Endothelial cell of umbilical vein (primary cell): ENCODE measurements around the gene CMIP. TPM values are rescaled to one million over a fixed set of nuclear protein-coding genes. Genes with fewer than 3 reads are reported as not detected.
A peak's percentile ranks its signal among the peaks of the same experiment; 100 is the strongest.

Source experiments
- BruUV-seq: library from RNA; stranded (reverse); fragments of 400-500 nt; replicated peaks from 2 replicates; lab custom pipeline; 2021; lab: Mats Ljungman, UMichigan
- CTCF ChIA-PET: fragments of 300-600, 350-600 bp; sonication (Branson Sonifier 250); formaldehyde crosslinking; loops from one replicate; lab custom pipeline; 2021; ENCODE audit warnings: antibody characterized with exemption, inconsistent platforms; lab: Charles Lee
- POLR2A ChIA-PET: fragments of 300-600, 350-600 bp; sonication (Branson Sonifier 250); formaldehyde crosslinking; loops from one replicate; lab custom pipeline; 2021; ENCODE audit warnings: antibody characterized with exemption, inconsistent platforms; lab: Charles Lee
- DNase-seq: peaks from one replicate; pipeline ENCODE4 v3.0.0-alpha.2; 2011; ENCODE audit warnings: low read depth, low spot score
- FAIRE-seq: peaks from 2 replicates; lab custom pipeline; 2011; peaks lifted over from hg19 to GRCh38; lab: Jason Lieb, UNC
- H2AFZ ChIP-seq: 2 replicates; pipeline ENCODE4 v1.6.0; 2012; ENCODE audit warnings: low read depth, low read length, control low read depth, inconsistent platforms
- H3K27ac ChIP-seq: 2 replicates; pipeline ENCODE4 v1.5.1; 2011; ENCODE audit warnings: low read depth, mild to moderate bottlenecking, control low read depth, low read length, moderate library complexity; ENCODE audit not compliant: insufficient read depth
- H3K27me3 ChIP-seq, 2 experiments: 2 replicates each; pipeline versions ENCODE4 v1.6.0 to v1.6.1; 2011; ENCODE audit warnings: low read length in 2 of 2, mixed read lengths in 1 of 2; ENCODE audit not compliant: control insufficient read depth in 2 of 2, insufficient read depth in 2 of 2
- H3K36me3 ChIP-seq, 2 experiments: 2 replicates in 1 of 2; 3 replicates in 1 of 2; pipeline ENCODE4 v1.5.1; 2011; ENCODE audit warnings: low read length in 2 of 2, mild to moderate bottlenecking in 1 of 2, moderate library complexity in 1 of 2; ENCODE audit not compliant: control insufficient read depth in 2 of 2, insufficient read depth in 2 of 2; ENCODE audit errors: extremely low read depth in 1 of 2
- H3K4me1 ChIP-seq: 3 replicates; pipeline ENCODE4 v1.5.1; 2011; ENCODE audit warnings: mild to moderate bottlenecking, low read length; ENCODE audit not compliant: control insufficient read depth, insufficient read depth; ENCODE audit errors: extremely low read depth
- H3K4me2 ChIP-seq: 2 replicates; pipeline ENCODE4 v1.6.1; 2011; ENCODE audit warnings: low read length, control low read depth, mixed read lengths; ENCODE audit not compliant: insufficient read depth
- H3K4me3 ChIP-seq, 3 experiments: fragments of 200-600 bp in 1 of 3; sonication (generic), shearing (Covaris generic) in 1 of 3; replicated peaks in 1 of 3; 2 replicates each; pipeline ENCODE4 v1.5.1; 2011 to 2016; ENCODE audit warnings: control low read depth in 3 of 3, low read length in 3 of 3, mild to moderate bottlenecking in 2 of 3, inconsistent platforms in 1 of 3, low read depth in 1 of 3, moderate library complexity in 1 of 3; ENCODE audit not compliant: insufficient read depth in 1 of 3
- H3K79me2 ChIP-seq: 2 replicates; pipeline ENCODE4 v1.6.0; 2012; ENCODE audit warnings: low read length, inconsistent platforms; ENCODE audit not compliant: control insufficient read depth, insufficient read depth
- H3K9ac ChIP-seq: replicated peaks from 2 replicates; pipeline ENCODE3; 2011; ENCODE audit warnings: low read length, control low read depth; ENCODE audit not compliant: insufficient read depth; ENCODE audit errors: extremely low read depth
- H3K9me1 ChIP-seq: replicated peaks from 3 replicates; pipeline ENCODE4 v1.6.0; 2011; ENCODE audit warnings: mild to moderate bottlenecking, low read length; ENCODE audit not compliant: control insufficient read depth, insufficient read depth; ENCODE audit errors: extremely low read depth
- H3K9me3 ChIP-seq: replicated peaks from 2 replicates; pipeline ENCODE4 v1.5.1; 2012; ENCODE audit warnings: low read length, inconsistent platforms; ENCODE audit not compliant: control insufficient read depth, insufficient read depth
- H4K20me1 ChIP-seq: replicated peaks from 2 replicates; pipeline ENCODE3; 2011; ENCODE audit warnings: mild to moderate bottlenecking, low read length; ENCODE audit not compliant: control insufficient read depth, insufficient read depth; ENCODE audit errors: extremely low read depth
- CTCF ChIP-seq, 2 donors: IDR thresholded peaks; 1 replicate in 1 of 2; 2 replicates in 1 of 2; pipeline ENCODE4 v1.5.1; 2011; ENCODE audit warnings: low read length in 2 of 2, mild to moderate bottlenecking in 2 of 2, moderate library complexity in 2 of 2, control low read depth in 1 of 2, inconsistent platforms in 1 of 2, low read depth in 1 of 2; ENCODE audit not compliant: insufficient read depth in 1 of 2; ENCODE audit errors: extremely low read depth in 1 of 2
- dilution Hi-C: fragments of 300-500 bp; cut with MboI; formaldehyde crosslinking; loops from one replicate; pipeline ENCODE4 v1.15.0; 2019; ENCODE audit warnings: low sequenced_read_pairs; ENCODE audit not compliant: extremely low pct_ligation_motif_present
- intact Hi-C: fragments of 100-400 bp; cut with micrococcal nuclease; formaldehyde crosslinking; loops from one replicate; pipeline ENCODE4 v1.10.0; 2022
- polyA plus RNA-seq, 4 experiments: library from polyadenylated mRNA; depleted of rRNA in 3 of 4; stranded (reverse) in 3 of 4; unstranded in 1 of 4; fragments of >200 nt; gene quantifications; 2 replicates each; pipeline versions ENCODE4 v1.2.1 to v1.2.3, GENCODE V29; 2011 to 2012; ENCODE audit warnings: missing spikeins in 1 of 4
- total RNA-seq: library from RNA; stranded (reverse); gene quantifications from 2 replicates; pipeline ENCODE4 v1.2.3, GENCODE V29; 2021

CMIP gene
- total and polyA plus RNA-seq, 2 donors (not counting 3 experiments of a cell fraction or from before 2014, with no cell fraction given) = 29.0 to 101 TPM

DNA sequence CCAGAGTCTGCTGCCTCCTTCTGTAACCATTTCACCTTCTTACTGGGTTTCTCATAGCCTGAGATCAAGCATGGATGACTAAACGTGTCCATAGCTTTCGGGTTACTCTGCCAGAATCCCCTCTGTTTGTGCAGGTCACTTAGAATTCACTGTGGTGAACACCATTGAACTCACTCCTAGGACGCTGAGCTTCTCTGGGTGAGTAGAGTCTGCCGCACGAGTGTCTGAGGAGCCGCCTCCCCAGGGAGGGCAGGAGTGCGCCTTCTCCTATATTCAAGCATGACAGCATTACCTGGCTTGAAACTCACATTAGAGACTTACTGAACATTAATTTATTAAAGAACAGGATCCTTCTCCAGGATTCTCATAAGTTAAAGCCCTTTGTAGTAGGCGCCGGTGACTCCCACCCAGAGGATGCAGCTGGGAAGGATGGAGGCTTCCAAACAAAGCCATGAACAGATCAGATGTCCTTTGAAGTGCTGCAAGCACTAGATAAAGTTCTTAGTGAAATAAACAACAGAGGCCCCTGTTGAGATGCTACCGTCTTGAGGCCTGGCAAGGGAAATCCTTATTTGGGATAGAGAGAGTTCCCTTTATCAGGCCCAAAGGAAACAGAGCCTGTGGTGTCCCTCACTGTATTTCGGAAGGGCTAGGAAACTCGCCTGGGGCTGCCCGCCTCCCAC, 189.9 kb downstream of the CMIP start:
- H4K20me1 ChIP-seq = no peaks in the 10 kb centered on the region
- POLR2A ChIA-PET = no interaction called here

More for the DNA sequence above, 189.9 kb downstream of the CMIP start:
- intact Hi-C loops = loop anchor here (1.0 kb wide), 1 partner anchor 9 kb away; no protein-coding TSS in a partner anchor
- Histone ChIP-seq H3K9ac (no peak overlapping the region), H3K4me2 (no peak overlapping the region), H3K36me3 (peaks cover 0 to 4% of the 10 kb centered on the region in 2 experiments), H3K9me3 (no peaks in the 10 kb centered on the region), H3K27me3 (no peaks in the 10 kb centered on the region), H3K4me1 (peaks cover 25% of the 10 kb centered on the region), H3K9me1 (no peaks in the 10 kb centered on the region), H2AFZ (no peak overlapping the region), H3K79me2 (peaks cover 5% of the 10 kb centered on the region), H3K27ac (peak overlapping the region; percentile 26), H3K4me3 (no peak overlapping the region)
- DNase-seq (peak; percentile 81), FAIRE-seq (peak; percentile 43)
- CTCF ChIA-PET = interaction anchor here (0.8 to 2.3 kb wide), 2 partner anchors 12 to 63 kb away, joined by 3 to 7 read pairs; no protein-coding TSS in a partner anchor
- BruUV-seq = no TSS peak
- dilution Hi-C loops = no loop called here
- no peak for TF ChIP-seq CTCF (IDR thresholded peaks at IDR 0.05; ENCODE audit: extremely low read depth in 1 of 2, insufficient read depth in 1 of 2, low read depth in 1 of 2, low read length in 2 of 2)
